B cell (primary cell): ENCODE data around the gene RALGAPA2. TPM values are rescaled to one million over a fixed set of nuclear protein-coding genes. Genes with fewer than 3 reads are reported as not detected.

Source experiments
- ATAC-seq: fragments of 200-7000 bp; cut with Tn5 transposase; one replicate; pipeline ENCODE4 v1.10.0; 2021; ENCODE audit warnings: low read depth, mild to moderate bottlenecking, moderate number of reproducible peaks, moderate library complexity
- CTCF ChIA-PET: fragments of 350-600 bp; sonication (Branson Sonifier 250); formaldehyde crosslinking; loops from one replicate; lab custom pipeline; 2021; ENCODE audit warnings: antibody characterized with exemption, inconsistent platforms; lab: Charles Lee
- POLR2A ChIA-PET: fragments of 350-600 bp; sonication (Branson Sonifier 250); formaldehyde crosslinking; loops from one replicate; lab custom pipeline; 2021; ENCODE audit warnings: antibody characterized with exemption; lab: Charles Lee
- DNase-seq: peaks from one replicate; pipeline ENCODE4 v3.0.0; 2013
- H2AFZ ChIP-seq: 2 replicates; pipeline ENCODE4 v1.6.1; 2012; ENCODE audit warnings: mild to moderate bottlenecking, low read depth, low read length; ENCODE audit not compliant: insufficient read depth, poor library complexity, severe bottlenecking
- H3K27ac ChIP-seq, 2 donors: 1 replicate in 1 of 2; 2 replicates in 1 of 2; pipeline ENCODE4 v1.5.1; 2012 to 2013; ENCODE audit warnings: low read length in 2 of 2, mild to moderate bottlenecking in 2 of 2, moderate library complexity in 1 of 2
- H3K27me3 ChIP-seq, 4 experiments: fragments of 200-600 bp in 1 of 4; sonication (generic) in 1 of 4; replicated peaks in 1 of 4; 1 replicate in 2 of 4; 2 replicates in 2 of 4; pipeline versions ENCODE4 v1.6.1 to v1.7.0; 2013 to 2016; ENCODE audit warnings: low read length in 3 of 4, mild to moderate bottlenecking in 2 of 4, mixed read lengths in 1 of 4, moderate library complexity in 1 of 4; ENCODE audit not compliant: insufficient read depth in 4 of 4, control insufficient read depth in 3 of 4; ENCODE audit errors: control extremely low read depth in 1 of 4
- H3K36me3 ChIP-seq, 2 experiments: replicated peaks in 1 of 2; 1 replicate in 1 of 2; 2 replicates in 1 of 2; pipeline versions ENCODE4 v1.6.1 to v1.7.1; 2013; ENCODE audit warnings: low read length in 1 of 2; ENCODE audit not compliant: insufficient read depth in 2 of 2, control insufficient read depth in 1 of 2; ENCODE audit errors: control extremely low read depth in 1 of 2, extremely low read depth in 1 of 2
- H3K4me1 ChIP-seq, 2 donors: fragments of 200-600 bp in 1 of 2; sonication (generic) in 1 of 2; 1 replicate in 1 of 2; 2 replicates in 1 of 2; pipeline versions ENCODE4 v1.5.1 to v1.6.1; 2013 to 2017; ENCODE audit warnings: low read length in 2 of 2; ENCODE audit not compliant: control insufficient read depth in 2 of 2, insufficient read depth in 2 of 2
- H3K4me2 ChIP-seq: replicated peaks from 2 replicates; pipeline ENCODE3; 2012; ENCODE audit warnings: mild to moderate bottlenecking, low read depth, low read length; ENCODE audit not compliant: poor library complexity, severe bottlenecking
- H3K4me3 ChIP-seq, 5 experiments: fragments of 200-600 bp in 1 of 5; sonication (generic) in 1 of 5; 1 replicate in 3 of 5; 2 replicates in 2 of 5; pipeline versions ENCODE4 v1.5.1 to v1.7.0; 2011 to 2016; ENCODE audit warnings: low read length in 4 of 5, mild to moderate bottlenecking in 4 of 5, low read depth in 2 of 5, control low read depth in 1 of 5, moderate library complexity in 1 of 5; ENCODE audit not compliant: insufficient read depth in 1 of 5; ENCODE audit errors: control extremely low read depth in 1 of 5, extremely low read depth in 1 of 5
- H3K79me2 ChIP-seq: fragments of 200-600 bp; sonication (generic); one replicate; pipeline ENCODE4 v1.6.0; 2016; ENCODE audit warnings: low read length; ENCODE audit not compliant: control insufficient read depth, insufficient read depth
- H3K9ac ChIP-seq: fragments of 200-600 bp; sonication (generic); 2 replicates; pipeline ENCODE4 v1.6.1; 2017; ENCODE audit warnings: mild to moderate bottlenecking, low read length, moderate library complexity
- H3K9me3 ChIP-seq, 3 donors: one replicate each; pipeline versions ENCODE4 v1.6.1 to v1.7.1; 2013; ENCODE audit warnings: low read length in 2 of 3; ENCODE audit not compliant: control insufficient read depth in 2 of 3, insufficient read depth in 1 of 3; ENCODE audit errors: control extremely low read depth in 1 of 3
- H4K20me1 ChIP-seq: 2 replicates; pipeline ENCODE4 v1.6.0; 2012; ENCODE audit warnings: mild to moderate bottlenecking, low read length; ENCODE audit not compliant: insufficient read depth, control insufficient read depth, poor library complexity, severe bottlenecking
- H3K27ac Mint-ChIP-seq: one replicate; pipeline ENCODE4 v1.8.0; 2021; ENCODE audit warnings: mixed read lengths
- H3K27me3 Mint-ChIP-seq: one replicate; pipeline ENCODE4 v1.8.0; 2021; ENCODE audit warnings: mixed read lengths
- H3K4me1 Mint-ChIP-seq: one replicate; pipeline ENCODE4 v1.8.0; 2021; ENCODE audit warnings: mixed read lengths
- H3K4me3 Mint-ChIP-seq: one replicate; pipeline ENCODE4 v1.8.0; 2021; ENCODE audit warnings: mixed read lengths
- H3K9me3 Mint-ChIP-seq: one replicate; pipeline ENCODE4 v1.8.0; 2022; ENCODE audit warnings: mixed read lengths; ENCODE audit not compliant: insufficient read depth
- EZH2 ChIP-seq: IDR thresholded peaks from 2 replicates; pipeline ENCODE4 v1.6.1; 2012; ENCODE audit warnings: borderline replicate concordance, low read depth, mild to moderate bottlenecking, moderate library complexity, low read length; ENCODE audit not compliant: insufficient read depth, poor library complexity, severe bottlenecking
- WGBS: methylation state at CpG from one replicate; pipeline ENCODE4 v1.1.5; 2013; ENCODE audit warnings: missing lambda C conversion rate; ENCODE audit not compliant: insufficient coverage; 5-methylcytosine and 5-hydroxymethylcytosine counted together
- intact Hi-C: fragments of 100-400 bp; cut with micrococcal nuclease; formaldehyde crosslinking; loops from one replicate; pipeline ENCODE4 v1.10.0; 2022
- polyA plus RNA-seq: library from polyadenylated mRNA; depleted of rRNA; stranded (reverse); fragments of >200 nt; gene quantifications from 2 replicates; pipeline ENCODE4 v1.2.3, GENCODE V29; 2012
- total RNA-seq, 2 donors: library from RNA; stranded (reverse); fragments of 120-200 nt in 1 of 2; gene quantifications; 1 replicate in 1 of 2; 2 replicates in 1 of 2; pipeline versions ENCODE4 v1.2.3 to v1.2.4, GENCODE V29; 2013 to 2022
- TF ChIP-seq, protein P1 (sequence below): fragments of 200-600 bp; IDR thresholded peaks from one replicate; pipeline ENCODE4 v1.8.0; 2022; ENCODE audit warnings: antibody characterized with exemption, mild to moderate bottlenecking

The RALGAPA2 gene
- total and polyA plus RNA-seq, 2 donors (not counting 1 experiment from before 2014, with no cell fraction given): 6.4 to 33.1 TPM

DNA sequence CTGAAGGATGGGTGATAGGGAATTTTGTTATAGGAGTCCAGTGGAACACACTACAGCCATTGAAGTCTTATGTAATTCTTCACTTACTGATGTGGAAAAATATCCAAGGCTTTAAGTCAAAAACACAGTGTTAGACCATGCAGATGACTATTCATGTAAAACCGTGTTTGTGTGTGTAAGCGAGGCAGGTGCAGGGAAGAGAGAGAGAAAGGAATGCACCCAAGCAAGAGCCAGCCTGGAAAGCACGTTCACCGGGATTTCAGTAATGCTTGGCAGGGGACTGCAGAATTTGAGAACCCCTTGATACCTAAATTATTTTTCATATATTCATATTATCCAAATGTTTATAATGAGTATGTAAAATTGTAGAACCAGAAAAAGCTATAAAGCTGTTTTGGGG, 17.9 kb downstream of the RALGAPA2 start:
- Mint-ChIP-seq H3K4me3 (no peak overlapping the region), H3K27ac (no peak overlapping the region), H3K27me3 (no peaks in the 10 kb centered on the region), H3K4me1 (peaks cover 4% of the 10 kb centered on the region), H3K9me3 (no peaks in the 10 kb centered on the region)
- H4K20me1 ChIP-seq: peaks cover 20% of the 10 kb centered on the region
- peaks cover 84% of the 10 kb centered on the region for H3K79me2 ChIP-seq
- H3K4me2 ChIP-seq: no peak overlapping the region
- H3K36me3 ChIP-seq: no peaks in the 10 kb centered on the region
- peaks cover 14% of the 10 kb centered on the region in 2 donors for H3K4me1 ChIP-seq
- POLR2A ChIA-PET: no interaction called here
- DNase-seq (no peak), ATAC-seq (no peak)
- 87% methylated on average over 2 of the region's 4 CpGs for WGBS
- no peak overlapping the region for H3K27ac ChIP-seq
- TF ChIP-seq, protein P1, sequence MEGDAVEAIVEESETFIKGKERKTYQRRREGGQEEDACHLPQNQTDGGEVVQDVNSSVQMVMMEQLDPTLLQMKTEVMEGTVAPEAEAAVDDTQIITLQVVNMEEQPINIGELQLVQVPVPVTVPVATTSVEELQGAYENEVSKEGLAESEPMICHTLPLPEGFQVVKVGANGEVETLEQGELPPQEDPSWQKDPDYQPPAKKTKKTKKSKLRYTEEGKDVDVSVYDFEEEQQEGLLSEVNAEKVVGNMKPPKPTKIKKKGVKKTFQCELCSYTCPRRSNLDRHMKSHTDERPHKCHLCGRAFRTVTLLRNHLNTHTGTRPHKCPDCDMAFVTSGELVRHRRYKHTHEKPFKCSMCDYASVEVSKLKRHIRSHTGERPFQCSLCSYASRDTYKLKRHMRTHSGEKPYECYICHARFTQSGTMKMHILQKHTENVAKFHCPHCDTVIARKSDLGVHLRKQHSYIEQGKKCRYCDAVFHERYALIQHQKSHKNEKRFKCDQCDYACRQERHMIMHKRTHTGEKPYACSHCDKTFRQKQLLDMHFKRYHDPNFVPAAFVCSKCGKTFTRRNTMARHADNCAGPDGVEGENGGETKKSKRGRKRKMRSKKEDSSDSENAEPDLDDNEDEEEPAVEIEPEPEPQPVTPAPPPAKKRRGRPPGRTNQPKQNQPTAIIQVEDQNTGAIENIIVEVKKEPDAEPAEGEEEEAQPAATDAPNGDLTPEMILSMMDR: no peak
- no peak for TF ChIP-seq EZH2
- no peaks in the 10 kb centered on the region for H3K27me3 ChIP-seq
- H3K4me3 ChIP-seq: no peak overlapping the region
- H3K9me3 ChIP-seq: no peaks in the 10 kb centered on the region
- no peak overlapping the region for H3K9ac ChIP-seq
- no peak overlapping the region for H2AFZ ChIP-seq
- intact Hi-C loops: no loop called here
- CTCF ChIA-PET: no interaction called here

DNA sequence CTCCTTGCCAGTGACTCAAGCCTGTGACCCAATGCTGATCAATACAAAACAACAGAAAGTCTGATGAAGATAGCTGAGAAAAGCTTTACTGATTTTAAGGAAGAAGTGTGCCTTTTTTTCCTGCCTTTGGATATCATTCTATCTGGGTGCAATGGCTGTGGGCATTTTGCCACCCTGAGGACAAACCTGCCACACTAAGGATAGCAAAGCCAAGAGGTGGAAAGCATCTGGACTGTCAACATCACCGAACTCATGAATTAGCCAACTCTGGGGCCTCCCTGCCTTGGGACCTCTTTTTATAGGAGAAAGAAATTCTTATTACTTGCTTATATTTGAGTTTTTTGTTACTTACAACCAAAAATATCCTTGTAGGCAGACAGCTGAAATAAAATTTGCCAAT, 19.9 kb downstream of the RALGAPA2 start:
- H4K20me1 ChIP-seq: peaks cover 15% of the 10 kb centered on the region
- peaks cover 78% of the 10 kb centered on the region for H3K79me2 ChIP-seq
- H3K9me3 ChIP-seq: no peaks in the 10 kb centered on the region
- H3K4me2 ChIP-seq: no peak overlapping the region
- Mint-ChIP-seq H3K27me3 (no peaks in the 10 kb centered on the region), H3K9me3 (no peaks in the 10 kb centered on the region), H3K4me1 (peaks cover 8% of the 10 kb centered on the region), H3K4me3 (no peak overlapping the region), H3K27ac (no peak overlapping the region)
- ATAC-seq (no peak), DNase-seq (no peak)
- H2AFZ ChIP-seq: no peak overlapping the region
- no peak overlapping the region for H3K4me3 ChIP-seq
- POLR2A ChIA-PET: no interaction called here
- H3K36me3 ChIP-seq: no peaks in the 10 kb centered on the region
- intact Hi-C loops: no loop called here
- H3K27ac ChIP-seq: no peak overlapping the region
- no peak overlapping the region for H3K9ac ChIP-seq
- H3K27me3 ChIP-seq: no peaks in the 10 kb centered on the region
- CTCF ChIA-PET: no interaction called here
- TF ChIP-seq EZH2: no peak
- TF ChIP-seq, protein P1: no peak
- peaks cover 14% of the 10 kb centered on the region in 2 donors for H3K4me1 ChIP-seq
- WGBS: no CpG with 5 or more reads among the region's 1 CpG
